HepG2 (cell line): ENCODE measurements around the gene CTNNAL1. TPM values are rescaled to one million over a fixed set of nuclear protein-coding genes. Genes with fewer than 3 reads are reported as not detected.
A peak's percentile ranks its signal among the peaks of the same experiment; 100 is the strongest.

Source experiments
- ATF1 ChIP-seq: IDR thresholded peaks from 2 replicates; pipeline ENCODE4 v1.6.1; 2016; ENCODE audit warnings: mild to moderate bottlenecking, control low read depth
- DR1 ChIP-seq: sonication (generic); formaldehyde crosslinking; IDR thresholded peaks from 2 replicates; pipeline ENCODE4 v1.8.0; 2021; ENCODE audit warnings: mild to moderate bottlenecking, missing genetic modification reagents, inconsistent platforms
- KLF11 ChIP-seq: IDR thresholded peaks from 2 replicates; pipeline ENCODE4 v1.6.1; 2016; ENCODE audit warnings: missing compliant biosample characterization
- MAFF ChIP-seq: IDR thresholded peaks from 2 replicates; pipeline ENCODE4 v1.6.1; 2011; ENCODE audit warnings: low read depth, low read length, improper control_type of control experiment
- MAFG ChIP-seq: sonication (generic); formaldehyde crosslinking; IDR thresholded peaks from 2 replicates; pipeline ENCODE4 v1.5.1; 2020; ENCODE audit warnings: mild to moderate bottlenecking, missing genetic modification reagents
- NBN ChIP-seq: fragments of 450-650 bp; conservative IDR thresholded peaks from 2 replicates; pipeline ENCODE4 v1.6.1; 2017
- PAX8 ChIP-seq: sonication (generic); formaldehyde crosslinking; IDR thresholded peaks from 2 replicates; pipeline ENCODE4 v1.8.0; 2022; ENCODE audit warnings: mild to moderate bottlenecking, missing genetic modification reagents, borderline replicate concordance
- PHF20 ChIP-seq: sonication (generic); formaldehyde crosslinking; IDR thresholded peaks from 2 replicates; pipeline ENCODE4 v1.5.0; 2020; ENCODE audit warnings: mild to moderate bottlenecking, missing genetic modification reagents
- REPIN1 ChIP-seq: sonication (generic); formaldehyde crosslinking; IDR thresholded peaks from 2 replicates; pipeline ENCODE4 v1.8.0; 2022; ENCODE audit warnings: missing genetic modification reagents, low read depth, mild to moderate bottlenecking, borderline replicate concordance
- SALL2 ChIP-seq: sonication (generic); formaldehyde crosslinking; IDR thresholded peaks from 2 replicates; pipeline ENCODE4 v1.8.1; 2023; ENCODE audit warnings: mild to moderate bottlenecking, missing genetic modification reagents, inconsistent platforms
- SOX5 ChIP-seq: IDR thresholded peaks from 2 replicates; pipeline ENCODE4 v1.6.1; 2016; ENCODE audit warnings: borderline replicate concordance
- YEATS4 ChIP-seq: sonication (generic); formaldehyde crosslinking; IDR thresholded peaks from 2 replicates; pipeline ENCODE4 v1.4.0; 2020; ENCODE audit warnings: missing genetic modification reagents, borderline replicate concordance
- YY1 ChIP-seq: IDR thresholded peaks from 2 replicates; pipeline ENCODE4 v1.6.1; 2011; ENCODE audit warnings: low read length, low read depth, moderate library complexity, mild to moderate bottlenecking; ENCODE audit not compliant: insufficient read depth, insufficient replicate concordance
- ZBTB21 ChIP-seq: sonication (generic); formaldehyde crosslinking; IDR thresholded peaks from 2 replicates; pipeline ENCODE4 v1.4.0; 2020; ENCODE audit warnings: missing genetic modification reagents
- ZMAT3 ChIP-seq: sonication (generic); formaldehyde crosslinking; conservative IDR thresholded peaks from 2 replicates; pipeline ENCODE4 v1.7.0; 2021; ENCODE audit warnings: missing genetic modification reagents
- ZNF441 ChIP-seq: sonication (generic); formaldehyde crosslinking; IDR thresholded peaks from 2 replicates; pipeline ENCODE4 v1.7.0; 2021; ENCODE audit warnings: missing genetic modification reagents, borderline replicate concordance
- ZSCAN30 ChIP-seq: sonication (generic); formaldehyde crosslinking; IDR thresholded peaks from 2 replicates; pipeline ENCODE4 v1.5.0; 2020; ENCODE audit warnings: mild to moderate bottlenecking, missing genetic modification reagents
- polyA plus RNA-seq, 8 experiments: library from polyadenylated mRNA; depleted of rRNA in 3 of 8; stranded (reverse) in 7 of 8; unstranded in 1 of 8; fragments of >200 nt; fragmentation: Illumina TruSeq in 4 of 8; extraction: Trizol in 4 of 8; gene quantifications; 2 replicates each; pipeline versions ENCODE4 v1.2.1 to v1.2.3, GENCODE V29; 2011 to 2016; ENCODE audit warnings: low read depth in 4 of 8, missing spikeins in 1 of 8, mixed read lengths in 1 of 8; ENCODE audit not compliant: insufficient read depth in 1 of 8
- total RNA-seq, 5 experiments: library from RNA; depleted of rRNA; stranded (reverse); fragments of >200 nt; fragmentation: Illumina TruSeq; extraction: Trizol; gene quantifications; 2 replicates each; pipeline ENCODE4 v1.2.3, GENCODE V29; 2016; ENCODE audit warnings: low read depth in 1 of 5
- TF ChIP-seq, protein P1 (sequence below): IDR thresholded peaks from 2 replicates; pipeline ENCODE4 v1.6.1; 2016; ENCODE audit warnings: mild to moderate bottlenecking
- TF ChIP-seq, protein P2 (sequence below): IDR thresholded peaks from 2 replicates; pipeline ENCODE4 v1.6.1; 2018; ENCODE audit warnings: missing genetic modification reagents, mild to moderate bottlenecking, missing compliant biosample characterization
- TF ChIP-seq, protein P3 (sequence below): sonication (generic); formaldehyde crosslinking; IDR thresholded peaks from 2 replicates; pipeline ENCODE4 v1.5.0; 2020; ENCODE audit warnings: mild to moderate bottlenecking, missing genetic modification reagents, borderline replicate concordance
- TF ChIP-seq, protein P4 (sequence below): sonication (generic); formaldehyde crosslinking; IDR thresholded peaks from 2 replicates; pipeline ENCODE4 v1.5.1; 2020; ENCODE audit warnings: missing genetic modification reagents, mild to moderate bottlenecking, borderline replicate concordance
- TF ChIP-seq, protein P5 (sequence below): sonication (generic); formaldehyde crosslinking; conservative IDR thresholded peaks from 2 replicates; pipeline ENCODE4 v1.4.0; 2020; ENCODE audit warnings: missing genetic modification reagents

CTNNAL1 gene
- total and polyA plus RNA-seq, 2 of the 13 experiments (the other 11 are each of a cell fraction or from before 2014, with no cell fraction given): 32.0 to 162 TPM

DNA sequence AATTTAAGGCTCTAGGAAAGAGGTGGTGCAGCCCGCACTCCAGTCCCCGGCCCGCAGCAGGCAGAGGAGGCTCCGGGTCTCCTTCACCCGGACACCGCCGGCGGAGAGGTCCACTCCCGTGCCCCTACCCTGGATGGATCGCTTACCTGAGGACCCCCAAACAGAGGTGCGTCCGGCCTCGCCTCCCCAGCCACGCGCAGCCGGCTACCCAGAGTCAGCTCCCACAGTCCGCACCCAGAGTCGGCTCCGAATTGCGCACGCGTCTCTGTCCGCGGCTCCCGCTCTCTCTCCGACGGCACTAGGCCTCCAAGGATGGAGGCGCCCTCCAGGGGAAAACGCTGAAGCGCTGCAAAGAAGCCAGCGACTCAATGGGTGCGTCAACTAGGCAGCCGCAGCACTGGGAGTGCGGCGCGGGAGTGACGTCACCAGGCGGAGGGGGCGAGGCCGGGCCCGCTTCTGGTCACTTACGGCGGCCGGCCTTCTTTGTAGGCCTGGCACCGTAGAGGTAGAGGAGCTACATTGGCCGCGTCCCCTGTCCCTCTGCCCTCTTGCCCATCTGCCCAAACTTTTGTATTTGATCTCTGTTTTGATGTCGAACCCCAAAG is 79.5 kb downstream of the CTNNAL1 start, which contains the start of gene ELP1 (continued):
- TF ChIP-seq YEATS4 (CRISPR knock-in tag) (peak; percentile 72), SOX5 (CRISPR knock-in tag) (peak; percentile 67), PAX8 (peak; percentile 54; the same call in 1 of the 2 replicates), PHF20 (CRISPR knock-in tag) (peak; percentile 91), ZSCAN30 (CRISPR knock-in tag) (peak; percentile 49; the same call in 1 of the 2 replicates), DR1 (peak; percentile 75), MAFF (no peak), MAFG (CRISPR knock-in tag) (0 out of 2 replicates have a peak, but pooled peaks have one; percentile 31), NBN (no peak), SALL2 (CRISPR knock-in tag) (peak; percentile 41; the same call in 1 of the 2 replicates), REPIN1 (CRISPR knock-in tag) (peak; percentile 19; the same call in 1 of the 2 replicates), KLF11 (0 out of 2 replicates have a peak, but pooled peaks have one; percentile 17), YY1 (peak; percentile 69), ATF1 (CRISPR knock-in tag) (peak; percentile 96), ZNF441 (CRISPR knock-in tag) (no peak), ZBTB21 (CRISPR knock-in tag) (peak; percentile 77), ZMAT3 (CRISPR knock-in tag) (peak; percentile 77; the same call in 1 of the 2 replicates)
- TF ChIP-seq, protein P1, sequence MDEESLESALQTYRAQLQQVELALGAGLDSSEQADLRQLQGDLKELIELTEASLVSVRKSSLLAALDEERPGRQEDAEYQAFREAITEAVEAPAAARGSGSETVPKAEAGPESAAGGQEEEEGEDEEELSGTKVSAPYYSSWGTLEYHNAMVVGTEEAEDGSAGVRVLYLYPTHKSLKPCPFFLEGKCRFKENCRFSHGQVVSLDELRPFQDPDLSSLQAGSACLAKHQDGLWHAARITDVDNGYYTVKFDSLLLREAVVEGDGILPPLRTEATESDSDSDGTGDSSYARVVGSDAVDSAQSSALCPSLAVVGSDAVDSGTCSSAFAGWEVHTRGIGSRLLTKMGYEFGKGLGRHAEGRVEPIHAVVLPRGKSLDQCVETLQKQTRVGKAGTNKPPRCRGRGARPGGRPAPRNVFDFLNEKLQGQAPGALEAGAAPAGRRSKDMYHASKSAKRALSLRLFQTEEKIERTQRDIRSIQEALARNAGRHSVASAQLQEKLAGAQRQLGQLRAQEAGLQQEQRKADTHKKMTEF (CRISPR knock-in tag): peak; percentile 83
- TF ChIP-seq, protein P2, sequence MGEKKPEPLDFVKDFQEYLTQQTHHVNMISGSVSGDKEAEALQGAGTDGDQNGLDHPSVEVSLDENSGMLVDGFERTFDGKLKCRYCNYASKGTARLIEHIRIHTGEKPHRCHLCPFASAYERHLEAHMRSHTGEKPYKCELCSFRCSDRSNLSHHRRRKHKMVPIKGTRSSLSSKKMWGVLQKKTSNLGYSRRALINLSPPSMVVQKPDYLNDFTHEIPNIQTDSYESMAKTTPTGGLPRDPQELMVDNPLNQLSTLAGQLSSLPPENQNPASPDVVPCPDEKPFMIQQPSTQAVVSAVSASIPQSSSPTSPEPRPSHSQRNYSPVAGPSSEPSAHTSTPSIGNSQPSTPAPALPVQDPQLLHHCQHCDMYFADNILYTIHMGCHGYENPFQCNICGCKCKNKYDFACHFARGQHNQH: peak; percentile 64; the same call in 1 of the 2 replicates
- TF ChIP-seq, protein P3, sequence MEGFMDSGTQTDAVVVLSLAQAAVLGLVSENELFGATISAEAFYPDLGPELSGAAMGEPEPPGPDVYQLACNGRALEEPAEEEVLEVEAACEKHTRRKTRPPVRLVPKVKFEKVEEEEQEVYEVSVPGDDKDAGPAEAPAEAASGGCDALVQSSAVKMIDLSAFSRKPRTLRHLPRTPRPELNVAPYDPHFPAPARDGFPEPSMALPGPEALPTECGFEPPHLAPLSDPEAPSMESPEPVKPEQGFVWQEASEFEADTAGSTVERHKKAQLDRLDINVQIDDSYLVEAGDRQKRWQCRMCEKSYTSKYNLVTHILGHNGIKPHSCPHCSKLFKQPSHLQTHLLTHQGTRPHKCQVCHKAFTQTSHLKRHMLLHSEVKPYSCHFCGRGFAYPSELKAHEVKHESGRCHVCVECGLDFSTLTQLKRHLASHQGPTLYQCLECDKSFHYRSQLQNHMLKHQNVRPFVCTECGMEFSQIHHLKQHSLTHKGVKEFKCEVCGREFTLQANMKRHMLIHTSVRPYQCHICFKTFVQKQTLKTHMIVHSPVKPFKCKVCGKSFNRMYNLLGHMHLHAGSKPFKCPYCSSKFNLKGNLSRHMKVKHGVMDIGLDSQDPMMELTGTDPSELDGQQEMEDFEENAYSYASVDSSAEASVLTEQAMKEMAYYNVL (CRISPR knock-in tag): peak; percentile 27; the same call in 1 of the 2 replicates
- TF ChIP-seq, protein P4, sequence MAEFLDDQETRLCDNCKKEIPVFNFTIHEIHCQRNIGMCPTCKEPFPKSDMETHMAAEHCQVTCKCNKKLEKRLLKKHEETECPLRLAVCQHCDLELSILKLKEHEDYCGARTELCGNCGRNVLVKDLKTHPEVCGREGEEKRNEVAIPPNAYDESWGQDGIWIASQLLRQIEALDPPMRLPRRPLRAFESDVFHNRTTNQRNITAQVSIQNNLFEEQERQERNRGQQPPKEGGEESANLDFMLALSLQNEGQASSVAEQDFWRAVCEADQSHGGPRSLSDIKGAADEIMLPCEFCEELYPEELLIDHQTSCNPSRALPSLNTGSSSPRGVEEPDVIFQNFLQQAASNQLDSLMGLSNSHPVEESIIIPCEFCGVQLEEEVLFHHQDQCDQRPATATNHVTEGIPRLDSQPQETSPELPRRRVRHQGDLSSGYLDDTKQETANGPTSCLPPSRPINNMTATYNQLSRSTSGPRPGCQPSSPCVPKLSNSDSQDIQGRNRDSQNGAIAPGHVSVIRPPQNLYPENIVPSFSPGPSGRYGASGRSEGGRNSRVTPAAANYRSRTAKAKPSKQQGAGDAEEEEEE (CRISPR knock-in tag): no peak
- TF ChIP-seq, protein P5, sequence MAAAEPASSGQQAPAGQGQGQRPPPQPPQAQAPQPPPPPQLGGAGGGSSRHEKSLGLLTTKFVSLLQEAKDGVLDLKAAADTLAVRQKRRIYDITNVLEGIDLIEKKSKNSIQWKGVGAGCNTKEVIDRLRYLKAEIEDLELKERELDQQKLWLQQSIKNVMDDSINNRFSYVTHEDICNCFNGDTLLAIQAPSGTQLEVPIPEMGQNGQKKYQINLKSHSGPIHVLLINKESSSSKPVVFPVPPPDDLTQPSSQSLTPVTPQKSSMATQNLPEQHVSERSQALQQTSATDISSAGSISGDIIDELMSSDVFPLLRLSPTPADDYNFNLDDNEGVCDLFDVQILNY (CRISPR knock-in tag): 0 out of 2 replicates have a peak, but pooled peaks have one; percentile 52
